Measurements from ENCODE around the gene NUP42. TPM values are rescaled to one million over a fixed set of nuclear protein-coding genes. Genes with fewer than 3 reads are reported as not detected.
"Not testable (repeated sequence)": the region's sequence is repeated elsewhere in the genome, so short reads cannot be mapped to it uniquely, and the experiment has no call there.

The NUP42 gene
- total RNA-seq, 1 donor from 2014 or later = 38.4 TPM

- H3K27me3 Mint-ChIP-seq = peaks cover 7% of the 10 kb centered on the region
- H3K27ac Mint-ChIP-seq = no peak overlapping the region
- H3K36me3 Mint-ChIP-seq = no peaks in the 10 kb centered on the region
- H3K4me1 Mint-ChIP-seq (ENCODE audit: unreplicated experiment) = peaks cover 5% of the 10 kb centered on the region
- H3K4me3 Mint-ChIP-seq = no peak overlapping the region
- no peak for TF ChIP-seq CTCF (conservative IDR thresholded peaks at IDR 0.05)
- H3K9me3 Mint-ChIP-seq = peaks cover 4% of the 10 kb centered on the region
- DNase-seq (ENCODE audit: extremely low spot score, unreplicated experiment) = no peak
These were observed 40.7 kb downstream of the NUP42 start for GRCh38 chr7:23222439-23223030.

- H3K27ac Mint-ChIP-seq; H3K27me3 Mint-ChIP-seq; H3K4me3 Mint-ChIP-seq; H3K9me3 Mint-ChIP-seq; DNase-seq (ENCODE audit: extremely low spot score, unreplicated experiment); H3K36me3 Mint-ChIP-seq; H3K4me1 Mint-ChIP-seq (ENCODE audit: unreplicated experiment): not testable (repeated sequence)
These were observed 42.5 kb downstream of the NUP42 start for GRCh38 chr7:23224364-23224763.

- no peak for TF ChIP-seq CTCF (conservative IDR thresholded peaks at IDR 0.05)
- H3K27ac Mint-ChIP-seq = no peak overlapping the region
- H3K4me1 Mint-ChIP-seq (ENCODE audit: unreplicated experiment) = no peaks in the 10 kb centered on the region
- H3K27me3 Mint-ChIP-seq = no peaks in the 10 kb centered on the region
- H3K9me3 Mint-ChIP-seq = peaks cover 4% of the 10 kb centered on the region
- no peaks in the 10 kb centered on the region for H3K36me3 Mint-ChIP-seq
- H3K4me3 Mint-ChIP-seq = no peak overlapping the region
- DNase-seq (ENCODE audit: extremely low spot score, unreplicated experiment) = no peak
These were observed 45.1 kb downstream of the NUP42 start for GRCh38 chr7:23226844-23227450.

- H3K4me3 Mint-ChIP-seq = no peak overlapping the region
- peaks cover 4% of the 10 kb centered on the region for H3K9me3 Mint-ChIP-seq
- no peaks in the 10 kb centered on the region for H3K4me1 Mint-ChIP-seq (ENCODE audit: unreplicated experiment)
- H3K27ac Mint-ChIP-seq = no peak overlapping the region
- H3K27me3 Mint-ChIP-seq = no peaks in the 10 kb centered on the region
- no peaks in the 10 kb centered on the region for H3K36me3 Mint-ChIP-seq
- no peak for DNase-seq (ENCODE audit: extremely low spot score, unreplicated experiment)
- no peak for TF ChIP-seq CTCF (conservative IDR thresholded peaks at IDR 0.05)
These were observed 46.6 kb downstream of the NUP42 start for GRCh38 chr7:23228412-23228811.

- Mint-ChIP-seq H3K27ac (no peak overlapping the region), H3K9me3 (no peaks in the 10 kb centered on the region), H3K4me3 (no peak overlapping the region), H3K4me1 (ENCODE audit: unreplicated experiment) (peaks cover 8% of the 10 kb centered on the region), H3K36me3 (no peaks in the 10 kb centered on the region), H3K27me3 (no peaks in the 10 kb centered on the region)
- no peak for DNase-seq (ENCODE audit: extremely low spot score, unreplicated experiment)
- no peak for TF ChIP-seq CTCF (conservative IDR thresholded peaks at IDR 0.05)
These were observed 48.8 kb downstream of the NUP42 start for GRCh38 chr7:23230641-23231101.

- TF ChIP-seq CTCF (conservative IDR thresholded peaks at IDR 0.05) = no peak
- Mint-ChIP-seq H3K9me3 (no peaks in the 10 kb centered on the region), H3K4me3 (no peak overlapping the region), H3K27ac (no peak overlapping the region), H3K27me3 (no peaks in the 10 kb centered on the region), H3K4me1 (ENCODE audit: unreplicated experiment) (peaks cover 8% of the 10 kb centered on the region), H3K36me3 (no peaks in the 10 kb centered on the region)
- no peak for DNase-seq (ENCODE audit: extremely low spot score, unreplicated experiment)
These were observed 51.1 kb downstream of the NUP42 start for GRCh38 chr7:23232966-23233365.

All from type B pancreatic cell (in vitro differentiated cells).